CD4-positive, alpha-beta T cell treated with Interleukin-10 for 1 hour (primary cell): ENCODE results near the gene MAN2B2.
"Not testable (repeated sequence)": the region's sequence is repeated elsewhere in the genome, so short reads cannot be mapped to it uniquely, and the experiment has no call there.

ENCODE experiments used
- DNase-seq: peaks from one replicate; pipeline ENCODE4 v3.0.0-alpha.2; 2020

MAN2B2 gene

DNA sequence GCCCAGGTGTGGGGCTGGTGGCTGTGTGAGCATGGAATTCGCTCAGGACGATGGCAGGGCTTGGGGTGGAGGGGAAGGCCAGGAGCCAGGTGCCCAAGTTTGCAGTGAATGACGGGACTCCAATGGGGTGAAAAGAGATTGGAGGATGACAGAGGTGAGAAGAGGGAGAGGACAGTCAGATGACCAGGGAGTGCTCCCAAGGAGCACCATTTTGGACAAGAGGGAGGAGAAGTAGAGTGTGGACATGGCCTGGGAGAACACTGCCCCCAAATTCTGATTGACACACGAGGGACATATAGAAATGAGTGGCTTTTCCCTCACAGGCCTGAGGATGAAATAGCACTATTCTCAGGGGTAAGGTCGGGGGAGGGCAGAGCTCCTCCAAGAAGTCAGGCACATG lies 72.2 kb downstream of the MAN2B2 start:
- DNase-seq: no peak

- no peak for DNase-seq
These were observed 72.7 kb downstream of the MAN2B2 start for GRCh38 chr4:6647582-6648230.

DNA sequence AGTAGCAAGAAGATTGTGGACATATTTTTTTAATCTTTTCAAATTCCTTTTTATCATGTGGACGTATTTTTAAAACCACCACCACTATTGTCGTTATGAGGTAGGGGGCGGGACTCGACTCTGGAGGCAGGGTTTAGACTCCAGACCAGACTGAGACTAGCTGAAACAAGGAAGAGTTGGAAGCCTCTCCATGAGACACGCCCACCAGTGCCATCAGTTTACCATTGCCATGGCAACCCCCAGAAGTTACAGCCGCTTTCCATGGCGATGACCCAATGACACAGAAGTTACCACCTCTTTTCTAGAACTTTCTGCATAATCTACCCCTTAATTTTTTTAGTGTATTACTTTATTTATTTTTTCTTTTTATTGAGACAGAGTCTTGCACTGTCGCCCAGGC lies 74.2 kb downstream of the MAN2B2 start:
- DNase-seq: no peak

GRCh38 chr4:6654211-6654610 lies 79.2 kb downstream of the MAN2B2 start:
- DNase-seq: not testable (repeated sequence)

DNA sequence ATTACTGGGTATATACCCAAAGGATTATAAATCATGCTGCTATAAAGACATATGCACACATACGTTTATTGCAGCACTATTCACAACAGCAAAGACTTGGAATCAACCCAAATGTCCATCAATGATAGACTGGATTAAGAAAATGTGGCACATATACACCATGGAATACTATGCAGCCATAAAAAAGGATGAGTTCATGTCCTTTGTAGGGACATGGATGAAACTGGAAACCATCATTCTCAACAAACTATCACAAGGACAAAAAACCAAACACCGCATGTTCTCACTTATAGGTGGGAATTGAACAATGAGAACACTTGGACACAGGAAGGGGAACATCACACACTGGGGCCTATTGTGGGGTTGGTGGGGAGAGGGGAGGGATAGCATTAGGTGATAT lies 80.3 kb downstream of the MAN2B2 start:
- not testable (repeated sequence) for DNase-seq

GRCh38 chr4:6655924-6656323 lies 80.9 kb downstream of the MAN2B2 start:
- no peak for DNase-seq

DNA sequence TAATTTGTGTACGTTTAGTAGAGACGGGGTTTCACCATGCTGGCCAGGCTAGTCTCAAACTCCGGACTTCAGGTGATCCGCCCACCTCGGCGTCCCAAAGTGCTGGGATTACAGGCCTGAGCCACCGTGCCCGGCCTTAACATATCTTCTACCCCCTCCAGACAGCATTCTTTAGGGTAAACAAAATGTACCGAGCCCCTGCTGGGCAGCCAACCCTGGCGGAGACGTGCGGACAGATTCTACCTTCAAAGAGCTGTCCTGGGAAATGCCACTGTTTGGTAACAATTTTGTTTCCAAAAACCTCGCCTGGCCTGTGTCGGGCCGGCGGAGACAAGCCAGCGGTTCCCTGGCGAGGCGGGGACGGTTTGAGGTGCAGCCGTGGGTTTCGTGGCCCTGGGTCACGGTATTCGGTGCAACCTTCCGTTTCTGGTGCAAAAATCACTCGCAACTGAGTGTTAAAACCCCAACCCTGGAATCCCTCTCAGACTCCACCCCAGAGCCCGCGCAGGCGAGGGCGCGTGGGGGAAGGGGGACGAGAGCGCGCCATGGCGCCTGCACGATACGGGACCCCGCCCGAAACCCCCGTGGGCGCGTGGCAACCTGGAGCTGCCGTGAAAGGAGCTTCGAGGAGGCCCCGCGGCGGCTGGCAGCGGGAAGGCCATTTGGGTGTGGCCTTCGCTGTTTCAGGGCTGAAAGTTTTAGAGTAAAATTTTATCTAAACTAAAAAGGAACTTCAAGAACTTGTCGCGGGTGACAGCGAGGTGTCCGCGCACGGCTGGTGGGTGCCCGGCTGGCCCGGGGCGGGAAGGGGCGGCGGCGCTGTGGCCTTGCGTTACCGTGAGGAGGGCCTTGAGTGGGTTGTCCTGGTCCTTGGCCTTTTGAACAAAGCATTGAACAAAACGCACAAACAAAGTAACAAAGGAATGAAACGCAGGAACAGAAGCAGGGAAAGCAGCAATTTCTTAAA lies 82.5 kb downstream of the MAN2B2 start:
- no peak for DNase-seq

GRCh38 chr4:6658209-6658595 lies 83.2 kb downstream of the MAN2B2 start:
- no peak for DNase-seq

DNA sequence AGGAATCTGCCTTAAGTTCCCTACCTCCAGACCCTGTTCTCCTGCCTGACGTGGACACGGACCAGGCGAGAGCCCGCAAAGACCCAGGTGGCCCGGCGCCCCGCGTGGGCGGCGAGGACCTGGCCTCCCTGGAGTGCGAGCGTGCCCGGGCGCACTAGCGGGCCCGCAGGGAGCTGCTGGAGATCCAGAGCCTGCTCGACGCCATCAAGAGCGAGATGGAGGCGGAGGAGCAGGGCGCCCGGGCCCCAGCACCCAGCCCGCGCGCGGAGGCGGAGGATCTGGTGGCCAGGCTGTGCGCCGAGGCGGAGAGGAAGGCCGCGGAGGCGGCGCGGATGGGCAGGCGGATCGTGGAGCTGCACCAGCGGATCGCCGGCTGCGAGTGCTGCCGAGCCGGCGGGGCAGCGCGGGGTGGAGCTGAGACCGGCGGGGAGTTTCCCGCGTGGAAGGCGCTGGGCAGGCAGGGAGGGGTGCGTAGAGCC lies 83.6 kb downstream of the MAN2B2 start:
- peak; percentile 64 for DNase-seq

DNA sequence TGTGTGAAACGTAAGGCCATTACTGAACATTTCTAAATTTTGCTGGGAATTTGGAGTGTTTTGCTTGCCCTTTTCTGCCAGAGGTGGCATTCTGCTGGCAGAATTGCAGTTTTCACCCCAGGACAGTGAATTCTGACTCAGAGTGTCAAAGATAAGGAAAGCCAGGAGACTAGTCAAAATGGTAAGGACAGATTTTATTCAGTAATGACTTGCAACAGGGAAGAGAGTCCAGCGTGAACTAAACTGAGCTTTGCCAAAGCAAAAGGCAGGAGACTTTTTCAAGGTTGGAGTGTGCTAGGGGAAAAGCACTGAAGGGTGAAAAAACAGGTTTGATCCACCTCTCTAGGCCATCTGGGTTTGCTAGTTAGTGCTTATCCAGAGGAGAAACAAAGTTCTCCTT lies 84.9 kb downstream of the MAN2B2 start:
- no peak for DNase-seq

GRCh38 chr4:6660430-6660829 lies 85.4 kb downstream of the MAN2B2 start:
- no peak for DNase-seq

GRCh38 chr4:6662591-6662990 lies 87.6 kb downstream of the MAN2B2 start:
- DNase-seq: no peak

GRCh38 chr4:6663596-6664393 lies 88.8 kb downstream of the MAN2B2 start:
- DNase-seq: no peak

- no peak for DNase-seq
These were observed 90.3 kb downstream of the MAN2B2 start for GRCh38 chr4:6665320-6665654.

DNA sequence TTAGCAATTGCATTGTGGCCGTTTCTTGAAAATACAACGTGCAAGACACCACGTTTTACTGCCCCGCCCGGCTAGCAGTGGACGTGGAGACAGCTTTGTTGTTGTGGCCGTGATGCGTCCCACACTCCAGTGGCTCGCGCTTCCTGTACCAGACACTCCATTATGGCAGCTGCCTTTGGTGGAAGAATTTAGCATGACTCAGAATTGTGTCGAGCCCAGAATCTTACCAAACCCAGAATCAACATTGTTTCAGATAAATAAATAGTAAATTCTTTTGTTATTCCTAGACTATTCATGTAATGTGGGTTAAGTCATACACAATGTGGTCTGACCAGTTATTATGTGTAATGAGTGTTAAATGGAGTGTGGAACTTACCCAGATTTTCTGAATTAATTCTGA lies 93.4 kb downstream of the MAN2B2 start:
- DNase-seq: no peak

DNA sequence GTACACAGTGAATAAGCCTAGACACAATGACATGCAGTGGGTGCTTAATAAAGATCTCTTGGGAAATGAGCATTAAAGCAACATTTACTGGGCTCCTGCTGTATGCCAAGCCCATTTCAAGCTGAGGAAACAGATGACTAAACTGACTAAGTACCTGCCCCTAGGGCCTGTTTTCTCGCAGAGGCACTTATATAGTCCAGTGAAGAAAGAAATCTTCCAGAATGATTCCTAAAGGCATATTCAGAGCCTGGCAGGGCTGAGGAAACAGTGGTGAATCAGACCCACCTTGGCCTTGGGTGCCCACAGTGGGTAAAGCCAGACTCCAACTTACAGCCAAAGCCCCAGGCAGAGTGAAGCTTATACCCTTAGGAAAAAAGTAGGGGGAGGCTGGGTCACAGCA lies 96.7 kb downstream of the MAN2B2 start:
- DNase-seq: no peak

DNA sequence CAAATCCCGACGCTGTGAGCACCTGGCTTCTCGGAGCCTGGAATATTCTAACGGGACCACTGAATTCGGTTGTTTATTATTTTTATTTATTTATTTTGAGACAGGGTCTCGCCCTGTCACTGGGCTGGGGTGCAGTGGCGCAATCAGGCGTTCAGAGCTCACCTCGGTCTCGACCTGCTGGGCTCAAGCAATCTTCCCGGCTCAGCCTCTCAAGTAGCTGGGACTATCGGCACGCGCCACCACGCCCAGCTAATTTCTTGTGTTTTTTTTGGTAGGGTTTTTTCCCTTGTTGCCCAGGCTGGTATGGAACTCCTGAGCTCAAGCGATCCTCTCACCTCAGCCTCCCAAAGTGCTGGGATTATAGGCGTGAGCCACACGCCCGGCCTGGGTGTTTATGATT lies 97.1 kb downstream of the MAN2B2 start:
- no peak for DNase-seq

DNA sequence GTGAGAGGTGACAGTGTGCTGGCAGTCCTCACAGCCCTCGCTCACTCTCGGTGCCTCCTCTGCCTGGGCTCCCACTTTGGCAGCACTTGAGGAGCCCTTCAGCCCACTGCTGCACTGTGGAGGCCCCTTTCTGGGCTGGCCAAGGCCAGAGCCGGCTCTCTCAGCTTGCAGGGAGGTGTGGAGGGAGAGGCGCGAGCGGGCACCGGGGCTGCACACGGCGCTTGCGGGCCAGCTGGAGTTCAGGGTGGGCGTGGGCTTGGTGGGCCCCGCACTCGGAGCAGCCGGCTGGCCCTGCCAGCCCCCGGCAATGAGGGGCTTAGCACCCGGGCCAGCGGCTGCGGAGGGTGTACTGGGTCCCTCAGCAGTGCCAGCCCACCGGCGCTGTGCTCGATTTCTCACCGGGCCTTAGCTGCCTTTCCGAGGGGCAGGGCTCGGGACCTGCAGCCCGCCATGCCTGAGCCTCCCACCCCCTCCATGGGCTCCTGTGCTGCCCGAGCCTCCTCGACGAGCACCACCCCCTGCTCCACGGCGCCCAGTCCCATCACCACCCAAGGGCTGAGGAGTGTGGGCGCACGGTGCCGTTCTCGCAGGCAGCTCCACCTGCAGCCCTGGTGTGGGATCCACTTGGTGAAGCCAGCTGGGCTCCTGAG lies 97.7 kb downstream of the MAN2B2 start:
- not testable (repeated sequence) for DNase-seq
